Measurements from ENCODE around the gene IDE.

GRCh38 chr10:92508866-92509265 lies 65.0 kb downstream of the IDE start:
- TF ChIP-seq CTCF (conservative IDR thresholded peaks at IDR 0.05 in 1 of 2, IDR thresholded peaks at IDR 0.05 in 1 of 2; ENCODE audit: extremely low read depth in 1 of 2, insufficient read depth in 1 of 2, low read depth in 1 of 2, low read length in 2 of 2): no peak
- no peak for TF ChIP-seq EZH2 (IDR thresholded peaks at IDR 0.05; ENCODE audit: borderline replicate concordance, low read length)
